Epithelial cell of proximal tubule (primary cell): Measurements from ENCODE around the gene TCEA2. TPM values are rescaled to one million over a fixed set of nuclear protein-coding genes. Genes with fewer than 3 reads are reported as not detected.

Source experiments
- DNase-seq: peaks from one replicate; pipeline ENCODE4 v3.0.0-alpha.2; 2011; ENCODE audit warnings: low read depth
- H3K4me3 ChIP-seq: 2 replicates; pipeline ENCODE4 v1.5.1; 2011; ENCODE audit warnings: low read depth, mild to moderate bottlenecking, low read length
- total RNA-seq: library from RNA; depleted of rRNA; stranded (reverse); fragments of >200 nt; gene quantifications from 2 replicates; pipeline ENCODE4 v1.2.3, GENCODE V29; 2015
- TF ChIP-seq, protein P1 (sequence below): conservative IDR thresholded peaks from 2 replicates; pipeline ENCODE4 v1.5.1; 2012; ENCODE audit warnings: low read depth, mild to moderate bottlenecking, low read length

Gene TCEA2
- total RNA-seq, 1 donor from 2014 or later = 14.6 TPM

GRCh38 chr20:64036346-64037198, 26.4 kb upstream of the TCEA2 start:
- TF ChIP-seq, protein P1, sequence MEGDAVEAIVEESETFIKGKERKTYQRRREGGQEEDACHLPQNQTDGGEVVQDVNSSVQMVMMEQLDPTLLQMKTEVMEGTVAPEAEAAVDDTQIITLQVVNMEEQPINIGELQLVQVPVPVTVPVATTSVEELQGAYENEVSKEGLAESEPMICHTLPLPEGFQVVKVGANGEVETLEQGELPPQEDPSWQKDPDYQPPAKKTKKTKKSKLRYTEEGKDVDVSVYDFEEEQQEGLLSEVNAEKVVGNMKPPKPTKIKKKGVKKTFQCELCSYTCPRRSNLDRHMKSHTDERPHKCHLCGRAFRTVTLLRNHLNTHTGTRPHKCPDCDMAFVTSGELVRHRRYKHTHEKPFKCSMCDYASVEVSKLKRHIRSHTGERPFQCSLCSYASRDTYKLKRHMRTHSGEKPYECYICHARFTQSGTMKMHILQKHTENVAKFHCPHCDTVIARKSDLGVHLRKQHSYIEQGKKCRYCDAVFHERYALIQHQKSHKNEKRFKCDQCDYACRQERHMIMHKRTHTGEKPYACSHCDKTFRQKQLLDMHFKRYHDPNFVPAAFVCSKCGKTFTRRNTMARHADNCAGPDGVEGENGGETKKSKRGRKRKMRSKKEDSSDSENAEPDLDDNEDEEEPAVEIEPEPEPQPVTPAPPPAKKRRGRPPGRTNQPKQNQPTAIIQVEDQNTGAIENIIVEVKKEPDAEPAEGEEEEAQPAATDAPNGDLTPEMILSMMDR = no peak
- DNase-seq = no peak
- no peak overlapping the region for H3K4me3 ChIP-seq

GRCh38 chr20:64037199-64037497, 25.9 kb upstream of the TCEA2 start:
- DNase-seq = no peak
- TF ChIP-seq, protein P1 = no peak
- no peak overlapping the region for H3K4me3 ChIP-seq

- H3K4me3 ChIP-seq = no peak overlapping the region
- TF ChIP-seq, protein P1 = no peak
- DNase-seq = no peak
Observed at GRCh38 chr20:64037498-64038213, 25.3 kb upstream of the TCEA2 start.

- TF ChIP-seq, protein P1 = no peak
- H3K4me3 ChIP-seq = peak overlapping the region; percentile 55
- no peak for DNase-seq
Observed at GRCh38 chr20:64038224-64038564, 24.8 kb upstream of the TCEA2 start.

DNA sequence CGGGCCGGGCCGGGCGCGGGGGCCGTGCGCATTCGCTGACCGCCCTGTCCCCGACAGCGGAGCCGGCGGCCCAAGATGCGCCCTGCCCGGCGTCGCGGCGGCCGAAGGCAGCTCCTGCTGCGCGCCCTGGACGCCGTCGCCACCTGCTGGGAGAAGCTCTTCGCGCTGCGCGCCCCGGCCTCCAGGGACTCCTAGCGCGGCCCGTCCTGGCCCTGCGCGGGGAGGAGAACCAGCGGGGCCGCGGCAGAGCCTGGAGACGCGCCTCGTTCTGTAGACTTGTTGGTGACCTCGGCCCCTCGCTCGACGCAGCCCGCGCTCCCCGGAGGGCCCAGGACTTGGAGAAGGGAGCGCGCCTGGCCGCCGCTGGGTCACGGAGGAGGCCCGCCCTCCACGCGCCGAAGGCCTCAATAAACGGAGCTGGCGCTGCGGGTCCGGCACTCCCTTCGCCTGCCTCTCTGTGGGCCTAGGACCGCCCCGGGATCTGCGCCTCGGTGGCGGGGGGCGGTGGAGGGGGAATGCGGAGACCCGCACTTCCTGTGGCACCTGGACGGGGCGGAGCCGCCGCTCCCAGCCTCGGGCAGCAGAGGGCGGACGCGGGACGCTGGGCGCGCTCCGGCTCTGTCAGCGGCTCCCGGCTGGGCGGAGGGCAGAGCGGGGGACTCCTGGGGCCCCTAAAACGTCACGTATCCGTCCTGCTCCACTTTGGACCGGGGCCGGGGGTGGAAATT, 24.3 kb upstream of the TCEA2 start:
- TF ChIP-seq, protein P1 = peak; percentile 58
- DNase-seq = no peak
- H3K4me3 ChIP-seq = peak overlapping the region; percentile 55

DNA sequence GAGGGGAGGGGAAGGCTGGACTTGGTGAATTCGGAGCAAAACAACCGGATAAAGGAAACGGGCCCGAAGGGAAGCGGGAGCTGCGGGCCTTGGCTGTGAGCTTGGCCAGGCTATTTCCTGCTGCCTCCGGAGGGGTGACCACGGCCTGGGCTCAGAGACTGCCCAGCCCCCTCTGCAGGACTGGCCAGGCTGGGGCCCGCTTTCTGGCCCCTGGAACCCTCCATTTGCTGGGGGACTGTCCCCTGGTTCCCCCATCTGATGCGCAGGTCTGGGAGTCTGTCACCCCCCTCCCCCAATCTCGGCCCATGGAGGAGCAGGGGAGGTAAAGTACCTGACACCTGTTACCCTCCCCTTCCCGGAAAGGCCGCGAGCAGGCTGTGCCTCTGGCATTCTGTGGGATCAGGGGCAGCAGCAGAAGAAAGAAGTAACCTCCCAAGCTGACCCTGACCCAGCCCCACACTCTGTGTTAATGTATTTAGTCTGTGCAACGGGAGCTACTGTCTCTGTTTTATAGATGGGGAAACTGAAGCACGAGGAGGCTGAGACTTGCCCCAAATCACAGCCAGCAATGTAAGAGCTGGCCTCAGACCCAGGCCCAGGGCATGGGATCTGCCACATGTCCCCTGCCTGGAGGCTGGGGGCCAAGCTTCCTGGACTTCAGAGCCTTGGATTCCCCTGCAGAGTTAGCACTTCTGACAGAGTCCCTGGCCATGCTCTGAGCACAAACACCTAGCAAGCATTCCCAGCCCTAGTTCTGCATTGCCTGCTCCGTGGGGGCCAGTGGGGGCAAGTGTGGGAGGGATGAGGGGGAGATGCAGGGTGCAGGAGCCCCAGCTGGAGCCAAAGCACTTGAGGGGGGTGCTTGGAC, 23.5 kb upstream of the TCEA2 start:
- no peak for DNase-seq
- TF ChIP-seq, protein P1 = no peak
- peak overlapping the region; percentile 55 for H3K4me3 ChIP-seq
